HL-60 (cell line): ENCODE results near the gene HECTD4.

Experiments
- CTCF ChIP-seq: IDR thresholded peaks from one replicate; pipeline ENCODE4 v1.5.1; 2011; ENCODE audit warnings: low read length, control low read depth, inconsistent platforms; ENCODE audit not compliant: insufficient read depth
- POLR2AphosphoS5 ChIP-seq: IDR thresholded peaks from 2 replicates; pipeline ENCODE4 v1.6.1; 2012; ENCODE audit warnings: low read depth
- TF ChIP-seq, protein P1 (sequence below): IDR thresholded peaks from 2 replicates; pipeline ENCODE4 v1.6.1; 2012; ENCODE audit warnings: low read depth; ENCODE audit not compliant: insufficient replicate concordance

DNA sequence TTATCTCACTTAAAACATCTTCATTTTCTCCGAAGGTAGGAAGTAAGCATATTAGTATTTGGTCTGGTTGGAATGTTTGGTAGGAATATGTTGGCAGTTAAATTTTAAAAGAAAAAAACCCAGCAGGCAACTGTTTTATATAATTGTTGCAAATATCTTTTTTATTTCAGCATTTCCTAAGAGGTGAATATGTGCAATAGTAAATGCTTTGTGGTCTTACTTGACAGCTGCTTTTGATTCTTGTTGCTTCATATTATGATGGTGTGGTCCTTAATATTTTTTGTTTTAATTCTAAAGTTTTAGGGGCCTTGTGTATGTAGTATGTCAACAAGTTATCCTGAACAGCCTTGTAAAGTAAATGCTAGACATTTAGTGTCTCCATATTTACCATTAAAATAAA, 250.5 kb downstream of the HECTD4 start:
- TF ChIP-seq CTCF (no peak), POLR2AphosphoS5 (no peak)
- TF ChIP-seq, protein P1, sequence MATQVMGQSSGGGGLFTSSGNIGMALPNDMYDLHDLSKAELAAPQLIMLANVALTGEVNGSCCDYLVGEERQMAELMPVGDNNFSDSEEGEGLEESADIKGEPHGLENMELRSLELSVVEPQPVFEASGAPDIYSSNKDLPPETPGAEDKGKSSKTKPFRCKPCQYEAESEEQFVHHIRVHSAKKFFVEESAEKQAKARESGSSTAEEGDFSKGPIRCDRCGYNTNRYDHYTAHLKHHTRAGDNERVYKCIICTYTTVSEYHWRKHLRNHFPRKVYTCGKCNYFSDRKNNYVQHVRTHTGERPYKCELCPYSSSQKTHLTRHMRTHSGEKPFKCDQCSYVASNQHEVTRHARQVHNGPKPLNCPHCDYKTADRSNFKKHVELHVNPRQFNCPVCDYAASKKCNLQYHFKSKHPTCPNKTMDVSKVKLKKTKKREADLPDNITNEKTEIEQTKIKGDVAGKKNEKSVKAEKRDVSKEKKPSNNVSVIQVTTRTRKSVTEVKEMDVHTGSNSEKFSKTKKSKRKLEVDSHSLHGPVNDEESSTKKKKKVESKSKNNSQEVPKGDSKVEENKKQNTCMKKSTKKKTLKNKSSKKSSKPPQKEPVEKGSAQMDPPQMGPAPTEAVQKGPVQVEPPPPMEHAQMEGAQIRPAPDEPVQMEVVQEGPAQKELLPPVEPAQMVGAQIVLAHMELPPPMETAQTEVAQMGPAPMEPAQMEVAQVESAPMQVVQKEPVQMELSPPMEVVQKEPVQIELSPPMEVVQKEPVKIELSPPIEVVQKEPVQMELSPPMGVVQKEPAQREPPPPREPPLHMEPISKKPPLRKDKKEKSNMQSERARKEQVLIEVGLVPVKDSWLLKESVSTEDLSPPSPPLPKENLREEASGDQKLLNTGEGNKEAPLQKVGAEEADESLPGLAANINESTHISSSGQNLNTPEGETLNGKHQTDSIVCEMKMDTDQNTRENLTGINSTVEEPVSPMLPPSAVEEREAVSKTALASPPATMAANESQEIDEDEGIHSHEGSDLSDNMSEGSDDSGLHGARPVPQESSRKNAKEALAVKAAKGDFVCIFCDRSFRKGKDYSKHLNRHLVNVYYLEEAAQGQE, result no peak
